GM10248 (cell line): ENCODE measurements around the gene KCNQ4.

Source experiments
- CTCF ChIA-PET: fragments of 300-600 bp; sonication (Branson Sonifier 250); formaldehyde crosslinking; extraction: SDS; loops from one replicate; lab custom pipeline; 2021; ENCODE audit warnings: antibody characterized with exemption; lab: Yijun Ruan, JAX
- POLR2A ChIA-PET: fragments of 350-650 bp; sonication (Branson Sonifier 250); formaldehyde crosslinking; extraction: SDS; loops from one replicate; lab custom pipeline; 2020; ENCODE audit warnings: antibody characterized with exemption; lab: Yijun Ruan, JAX
- DNase-seq: peaks from one replicate; pipeline ENCODE4 v3.0.0; 2012; ENCODE audit errors: extremely low spot score
- TF ChIP-seq, protein P1 (sequence below): IDR thresholded peaks from 2 replicates; pipeline ENCODE4 v1.5.1; 2012; ENCODE audit warnings: mild to moderate bottlenecking, low read depth; ENCODE audit errors: extremely low read depth, missing control alignments, control extremely low read depth

The KCNQ4 gene

DNA sequence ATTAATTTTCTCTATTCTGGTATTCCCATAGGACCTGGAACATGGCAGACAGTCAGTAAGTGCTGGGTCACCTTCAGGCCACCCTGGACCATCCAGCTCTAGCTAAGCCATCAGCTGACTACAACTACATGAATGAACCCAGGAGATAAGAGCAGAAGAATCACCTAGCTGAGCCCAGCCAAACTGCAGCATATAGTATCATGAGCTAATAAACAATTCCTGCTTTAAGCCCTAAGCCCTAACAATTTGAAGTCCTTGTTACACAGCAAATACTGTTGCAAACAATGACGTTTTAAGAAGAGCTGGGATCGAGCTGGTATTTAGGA, 92.8 kb downstream of the KCNQ4 start:
- no peak for DNase-seq
- POLR2A ChIA-PET, result no interaction called here

DNA sequence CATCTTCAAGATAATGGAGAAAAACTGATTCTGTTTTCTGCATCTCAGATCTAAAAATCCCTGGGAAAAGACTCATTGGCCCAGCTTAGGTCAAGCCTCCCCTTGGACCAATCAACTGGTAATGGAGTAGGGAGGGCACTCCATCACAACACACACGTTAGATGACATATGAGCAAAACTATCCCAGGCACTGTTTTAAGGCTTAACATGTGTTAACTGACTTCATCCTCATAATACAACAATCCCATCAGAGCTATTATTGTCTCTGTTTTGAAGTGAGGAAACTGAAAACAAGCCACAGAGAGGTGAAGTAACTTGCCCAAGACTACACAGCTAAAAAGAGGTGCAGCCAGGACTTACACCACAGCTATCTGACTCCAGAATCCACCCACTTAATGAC, 93.3 kb downstream of the KCNQ4 start:
- ChIA-PET CTCF (interaction anchor here (0.8 to 2.8 kb wide), 9 partner anchors 15 to 103 kb away, joined by 3 to 7 read pairs (median 4); no protein-coding TSS in a partner anchor), POLR2A (no interaction called here)
- no peak for DNase-seq
- TF ChIP-seq, protein P1, sequence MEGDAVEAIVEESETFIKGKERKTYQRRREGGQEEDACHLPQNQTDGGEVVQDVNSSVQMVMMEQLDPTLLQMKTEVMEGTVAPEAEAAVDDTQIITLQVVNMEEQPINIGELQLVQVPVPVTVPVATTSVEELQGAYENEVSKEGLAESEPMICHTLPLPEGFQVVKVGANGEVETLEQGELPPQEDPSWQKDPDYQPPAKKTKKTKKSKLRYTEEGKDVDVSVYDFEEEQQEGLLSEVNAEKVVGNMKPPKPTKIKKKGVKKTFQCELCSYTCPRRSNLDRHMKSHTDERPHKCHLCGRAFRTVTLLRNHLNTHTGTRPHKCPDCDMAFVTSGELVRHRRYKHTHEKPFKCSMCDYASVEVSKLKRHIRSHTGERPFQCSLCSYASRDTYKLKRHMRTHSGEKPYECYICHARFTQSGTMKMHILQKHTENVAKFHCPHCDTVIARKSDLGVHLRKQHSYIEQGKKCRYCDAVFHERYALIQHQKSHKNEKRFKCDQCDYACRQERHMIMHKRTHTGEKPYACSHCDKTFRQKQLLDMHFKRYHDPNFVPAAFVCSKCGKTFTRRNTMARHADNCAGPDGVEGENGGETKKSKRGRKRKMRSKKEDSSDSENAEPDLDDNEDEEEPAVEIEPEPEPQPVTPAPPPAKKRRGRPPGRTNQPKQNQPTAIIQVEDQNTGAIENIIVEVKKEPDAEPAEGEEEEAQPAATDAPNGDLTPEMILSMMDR, result no peak

More for the DNA sequence above, 92.8 kb downstream of the KCNQ4 start:
- CTCF ChIA-PET, result interaction anchor here (0.8 to 2.8 kb wide), 11 partner anchors 14 to 246 kb away, joined by 3 to 7 read pairs (median 4); no protein-coding TSS in a partner anchor
- TF ChIP-seq, protein P1, result no peak

DNA sequence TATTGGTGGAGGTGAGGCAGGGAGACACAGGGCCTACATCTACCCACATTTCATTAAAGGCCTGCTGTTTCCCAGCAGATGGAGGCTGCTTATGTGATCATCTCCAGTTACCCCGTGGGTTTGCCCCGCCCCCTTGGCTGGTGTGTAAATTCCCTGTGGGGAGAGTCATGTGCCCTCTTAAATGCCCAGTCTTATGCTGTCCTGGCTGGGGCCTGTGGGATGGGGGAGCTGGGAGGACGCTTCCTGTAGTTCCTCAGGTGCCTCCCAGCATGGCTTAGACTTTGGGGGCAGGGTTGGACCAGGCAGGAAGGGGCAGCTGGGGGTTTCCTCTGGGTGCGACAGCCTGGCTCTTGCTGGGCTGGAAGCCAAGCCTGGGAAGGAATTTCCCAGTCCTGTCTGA, 94.1 kb downstream of the KCNQ4 start:
- POLR2A ChIA-PET, result no interaction called here
- CTCF ChIA-PET, result interaction anchor here (1.5 to 2.8 kb wide), 4 partner anchors 28 to 104 kb away, joined by 3 to 7 read pairs (median 6); no protein-coding TSS in a partner anchor
- DNase-seq, result no peak
- TF ChIP-seq, protein P1, result no peak

DNA sequence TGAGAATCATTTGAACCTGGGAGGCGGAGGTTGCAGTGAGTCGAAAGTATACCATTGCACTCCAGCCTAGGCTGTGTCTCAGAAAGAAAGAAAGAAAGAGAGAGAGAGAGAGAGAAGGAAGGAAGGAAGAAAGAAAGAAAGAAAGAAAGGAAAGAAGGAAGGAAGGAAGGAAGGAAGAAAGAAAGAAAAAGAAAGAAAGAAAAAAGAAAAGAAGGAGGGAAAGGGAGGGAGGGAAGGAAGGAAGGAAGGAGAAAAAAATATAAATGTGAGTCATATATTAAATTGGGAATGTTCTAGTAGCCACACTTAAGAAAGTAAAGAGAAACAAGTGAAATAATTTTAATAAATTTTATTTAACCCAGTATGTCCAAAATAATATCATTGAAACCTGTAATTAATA, 95.3 kb downstream of the KCNQ4 start:
- ChIA-PET POLR2A (no interaction called here), CTCF (interaction anchor here (1.5 to 1.7 kb wide), 2 partner anchors 29 to 73 kb away, joined by 3 to 7 read pairs; no protein-coding TSS in a partner anchor)
- DNase-seq, result no peak
- TF ChIP-seq, protein P1, result no peak

DNA sequence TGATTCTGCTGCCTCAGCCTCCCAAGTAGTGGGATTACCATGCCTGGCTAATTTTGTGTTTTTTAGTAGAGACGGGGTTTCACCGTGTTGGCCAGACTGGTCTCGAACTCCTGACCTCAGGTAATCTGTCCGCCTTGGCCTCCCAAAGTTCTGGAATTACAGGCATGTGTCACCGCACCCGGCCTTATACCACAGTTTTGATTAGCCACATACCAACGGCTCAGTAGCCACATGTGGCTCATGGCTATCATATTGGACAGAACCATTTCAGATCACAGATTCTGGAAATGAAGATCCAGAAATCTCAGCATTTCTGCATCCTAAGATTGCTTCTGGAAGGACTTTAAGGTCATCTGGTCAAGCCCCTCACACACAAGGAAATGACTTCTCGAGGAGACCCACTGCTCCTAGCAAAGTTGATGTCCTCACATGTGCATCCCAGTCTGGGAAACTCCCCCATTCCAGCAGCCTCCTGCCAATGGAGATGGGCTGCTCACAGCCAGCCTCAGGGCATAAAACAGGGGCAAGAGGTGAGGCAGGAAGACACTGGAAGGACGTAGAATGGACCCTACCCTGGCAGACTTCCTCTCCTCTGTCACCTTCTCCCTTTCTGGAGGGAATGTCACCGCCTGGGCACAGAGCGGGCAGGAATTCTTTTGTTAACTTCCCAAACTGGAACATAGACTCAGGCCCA, 96.0 kb downstream of the KCNQ4 start:
- CTCF ChIA-PET, result no interaction called here
- POLR2A ChIA-PET, result no interaction called here
- TF ChIP-seq, protein P1, result no peak
- DNase-seq, result no peak

DNA sequence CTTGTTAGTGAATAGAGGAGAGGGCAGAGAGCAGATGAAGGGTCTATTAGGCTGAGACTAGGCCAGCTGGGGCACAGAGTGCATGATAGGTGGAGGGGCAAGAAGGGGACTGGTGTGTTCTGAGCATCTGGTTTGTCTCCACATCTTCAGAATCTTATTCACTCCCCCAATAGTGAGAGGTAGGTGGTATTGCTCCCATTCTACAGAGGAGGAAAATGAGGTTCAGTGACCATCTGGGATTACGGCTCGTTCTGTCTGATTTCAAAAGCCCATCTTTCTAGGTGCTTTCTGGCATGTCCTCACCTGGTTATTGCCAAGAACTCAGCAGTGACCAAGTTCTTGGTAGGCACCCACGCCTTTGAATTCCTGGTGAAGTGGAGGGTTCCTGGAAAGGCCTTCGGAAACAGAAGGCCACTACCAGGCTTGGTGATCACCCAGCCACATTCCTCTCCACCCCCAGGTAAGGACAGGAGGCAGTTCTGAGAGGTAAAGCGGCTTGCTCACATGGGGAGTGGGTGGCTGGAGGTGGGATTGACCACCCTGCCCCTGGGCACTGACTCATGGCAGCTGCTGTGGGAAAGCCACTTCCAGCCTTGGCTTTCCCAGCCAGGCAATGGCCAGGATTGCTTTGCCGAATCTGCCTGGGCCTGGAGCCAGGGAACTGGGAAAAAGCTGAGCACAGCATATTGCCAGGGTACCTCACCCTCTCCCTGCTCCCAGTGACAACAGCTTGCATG, 97.4 kb downstream of the KCNQ4 start:
- TF ChIP-seq, protein P1, result no peak
- ChIA-PET CTCF (no interaction called here), POLR2A (no interaction called here)
- no peak for DNase-seq
